CD4-positive, alpha-beta memory T cell (primary cell): ENCODE results near the gene PITPNM2. TPM values are rescaled to one million over a fixed set of nuclear protein-coding genes. Genes with fewer than 3 reads are reported as not detected.

Experiments
- CTCF ChIA-PET: fragments of 350-600 bp; sonication (Branson Sonifier 250); formaldehyde crosslinking; loops from one replicate; lab custom pipeline; 2021; ENCODE audit warnings: inconsistent platforms; ENCODE audit not compliant: partially characterized antibody; lab: Charles Lee
- POLR2A ChIA-PET: fragments of 350-600 bp; sonication (Branson Sonifier 250); formaldehyde crosslinking; loops from one replicate; lab custom pipeline; 2021; ENCODE audit not compliant: partially characterized antibody; lab: Charles Lee
- DNase-seq, 5 donors: peaks; one replicate each; pipeline versions ENCODE4 v3.0.0 to v3.0.0-alpha.2; 2020 to 2022; ENCODE audit warnings: mixed read lengths in 1 of 5
- H3K27ac ChIP-seq: one replicate; pipeline ENCODE4 v1.7.0; 2013; ENCODE audit warnings: low read depth, low read length
- H3K27me3 ChIP-seq: 2 replicates; pipeline ENCODE4 v1.7.0; 2013; ENCODE audit warnings: mild to moderate bottlenecking, low read length, moderate library complexity; ENCODE audit not compliant: insufficient read depth
- H3K36me3 ChIP-seq: 2 replicates; pipeline ENCODE4 v1.7.0; 2013; ENCODE audit warnings: mild to moderate bottlenecking, low read length, moderate library complexity; ENCODE audit not compliant: insufficient read depth
- H3K4me1 ChIP-seq: 2 replicates; pipeline ENCODE4 v1.7.0; 2013; ENCODE audit warnings: mild to moderate bottlenecking, low read length, moderate library complexity; ENCODE audit not compliant: insufficient read depth
- H3K4me3 ChIP-seq, 2 donors: one replicate each; pipeline ENCODE4 v1.7.0; 2013; ENCODE audit warnings: low read length in 2 of 2, mild to moderate bottlenecking in 1 of 2
- H3K9me3 ChIP-seq, 2 donors: one replicate each; pipeline ENCODE4 v1.7.0; 2013; ENCODE audit warnings: low read length in 2 of 2, control low read depth in 1 of 2; ENCODE audit not compliant: control insufficient read depth in 1 of 2
- H3K27ac Mint-ChIP-seq, 7 donors: one replicate each; pipeline ENCODE4 v1.8.0; 2020 to 2021; ENCODE audit warnings: mixed read lengths in 7 of 7, mild to moderate bottlenecking in 6 of 7, inconsistent platforms in 3 of 7, moderate library complexity in 3 of 7
- H3K27me3 Mint-ChIP-seq, 2 donors: one replicate each; pipeline ENCODE4 v1.8.0; 2020 to 2021; ENCODE audit warnings: mixed read lengths in 2 of 2
- H3K36me3 Mint-ChIP-seq, 2 donors: one replicate each; pipeline ENCODE4 v1.8.0; 2020 to 2021; ENCODE audit warnings: mixed read lengths in 2 of 2, inconsistent platforms in 1 of 2, mild to moderate bottlenecking in 1 of 2
- H3K4me1 Mint-ChIP-seq, 4 donors: one replicate each; pipeline ENCODE4 v1.8.0; 2020 to 2021; ENCODE audit warnings: mixed read lengths in 4 of 4, mild to moderate bottlenecking in 1 of 4
- H3K4me3 Mint-ChIP-seq, 8 donors: one replicate each; pipeline ENCODE4 v1.8.0; 2020 to 2021; ENCODE audit warnings: mixed read lengths in 8 of 8, mild to moderate bottlenecking in 7 of 8, moderate library complexity in 6 of 8, inconsistent platforms in 3 of 8
- H3K9me3 Mint-ChIP-seq, 8 donors: one replicate each; pipeline ENCODE4 v1.8.0; 2020 to 2021; ENCODE audit warnings: mixed read lengths in 8 of 8, mild to moderate bottlenecking in 5 of 8, inconsistent platforms in 3 of 8, moderate library complexity in 1 of 8
- intact Hi-C: fragments of 100-400 bp; cut with micrococcal nuclease; formaldehyde crosslinking; loops from one replicate; pipeline ENCODE4 v1.15.1; 2023
- polyA plus RNA-seq, 2 donors: library from polyadenylated mRNA; unstranded; fragments of 300-500 nt; fragmentation: Illumina TruSeq; gene quantifications; one replicate each; pipeline ENCODE4 v1.2.3, GENCODE V29; 2021
- total RNA-seq, 2 experiments: library from RNA; stranded (reverse); gene quantifications; one replicate each; pipeline ENCODE4 v1.2.3, GENCODE V29; 2021

Gene PITPNM2
- total and polyA plus RNA-seq, 4 experiments from 2014 or later = 0.77 to 16.8 (median 9.5) TPM

DNA sequence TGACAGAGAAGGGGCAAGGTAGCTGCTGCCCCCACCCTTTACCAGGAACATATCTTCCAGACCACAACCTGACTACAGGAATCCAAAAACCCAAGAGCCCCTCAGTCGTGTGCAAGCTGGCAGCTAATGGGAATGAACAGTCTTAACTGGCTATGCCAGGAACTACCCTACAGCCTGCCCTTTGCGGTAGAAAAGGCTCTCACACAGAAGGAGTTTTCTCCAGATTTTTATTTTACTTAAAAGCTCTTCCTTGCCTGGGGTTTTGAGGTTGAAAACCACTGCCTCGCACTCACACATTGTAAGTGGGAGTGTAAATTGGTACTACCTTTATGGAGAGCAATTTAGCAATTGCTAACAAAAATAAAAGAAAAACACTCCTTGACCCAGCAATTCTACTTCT is 28.3 kb downstream of the PITPNM2 start:
- no peak overlapping the region for H3K27ac ChIP-seq
- DNase-seq = no peak
- peaks cover 46% of the 10 kb centered on the region for H3K4me1 ChIP-seq

DNA sequence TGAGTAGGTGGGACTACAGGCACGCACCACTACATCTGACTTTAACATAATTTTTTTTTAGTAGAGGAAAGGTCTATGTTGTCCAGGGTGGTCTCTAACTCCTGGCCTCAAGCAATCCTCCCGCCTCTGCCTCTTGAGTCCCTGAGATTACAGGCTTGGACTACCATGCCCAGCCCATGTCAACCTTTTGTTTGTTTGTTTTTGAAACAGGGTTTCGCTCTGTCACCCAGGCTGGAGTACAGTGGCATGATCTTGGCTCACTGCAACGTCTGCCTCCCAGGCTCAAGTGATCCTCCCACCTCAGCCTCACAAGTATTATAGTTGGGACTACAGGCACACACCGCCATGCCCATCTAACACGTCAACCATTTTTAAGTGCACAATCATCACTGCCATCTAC is 29.2 kb downstream of the PITPNM2 start:
- Mint-ChIP-seq H3K36me3 (no peaks in the 10 kb centered on the region), H3K4me1 (peaks cover 23 to 46% (median 36%) of the 10 kb centered on the region in 4 donors), H3K9me3 (no peaks in the 10 kb centered on the region), H3K4me3 (peak overlapping the region in 4 of 8 donors; percentile 0 to 77 (median 22)), H3K27me3 (no peaks in the 10 kb centered on the region), H3K27ac (peak overlapping the region; percentile 18 to 91 (median 78))
- Histone ChIP-seq H3K27ac (no peak overlapping the region), H3K9me3 (no peaks in the 10 kb centered on the region), H3K36me3 (no peaks in the 10 kb centered on the region), H3K4me1 (peaks cover 46% of the 10 kb centered on the region), H3K27me3 (no peaks in the 10 kb centered on the region), H3K4me3 (no peak overlapping the region)
- ChIA-PET POLR2A (interaction anchor here (1.1 to 3.3 kb wide), 7 partner anchors 10 to 111 kb away, joined by 4 to 24 read pairs (median 13); partner anchors contain the start of genes MPHOSPH9, MTRFR and PITPNM2), CTCF (interaction anchor here (1.2 to 1.9 kb wide), 7 partner anchors 10 to 116 kb away, joined by 3 to 13 read pairs (median 5); no protein-coding TSS in a partner anchor)
- DNase-seq = no peak
- intact Hi-C loops = no loop called here

More for the DNA sequence above, 28.3 kb downstream of the PITPNM2 start:
- intact Hi-C loops = no loop called here
- H3K9me3 ChIP-seq = no peaks in the 10 kb centered on the region
- Mint-ChIP-seq H3K27me3 (no peaks in the 10 kb centered on the region), H3K36me3 (no peaks in the 10 kb centered on the region), H3K4me1 (peaks cover 23 to 49% (median 37%) of the 10 kb centered on the region in 4 donors), H3K27ac (peak overlapping the region; percentile 47 to 91 (median 84)), H3K9me3 (no peaks in the 10 kb centered on the region), H3K4me3 (peak overlapping the region in 7 of 8 donors; percentile 17 to 57 (median 36))
- H3K27me3 ChIP-seq = no peaks in the 10 kb centered on the region
- H3K36me3 ChIP-seq = no peaks in the 10 kb centered on the region
- no peak overlapping the region for H3K4me3 ChIP-seq
- POLR2A ChIA-PET = interaction anchor here (0.7 to 1.4 kb wide), 4 partner anchors 9 to 47 kb away, joined by 3 to 6 read pairs (median 4); partner anchors contain the start of gene PITPNM2
- CTCF ChIA-PET = interaction anchor here (1.1 to 1.6 kb wide), 4 partner anchors 9 to 48 kb away, joined by 3 to 5 read pairs (median 4); partner anchors contain the start of gene PITPNM2

- Mint-ChIP-seq H3K36me3 (no peaks in the 10 kb centered on the region), H3K27ac (peak overlapping the region; percentile 82 to 89 (median 86)), H3K4me3 (peak overlapping the region in 7 of 8 donors; percentile 33 to 66 (median 58)), H3K27me3 (no peaks in the 10 kb centered on the region), H3K9me3 (no peaks in the 10 kb centered on the region), H3K4me1 (peaks cover 23 to 49% (median 38%) of the 10 kb centered on the region in 4 donors)
- intact Hi-C loops = loop anchor here (1.0 kb wide), 1 partner anchor 11 kb away; no protein-coding TSS in a partner anchor
- peak overlapping the region; percentile 27 for H3K27ac ChIP-seq
- H3K4me1 ChIP-seq = peaks cover 53% of the 10 kb centered on the region
- no peak overlapping the region for H3K4me3 ChIP-seq
- H3K9me3 ChIP-seq = no peaks in the 10 kb centered on the region
- H3K36me3 ChIP-seq = no peaks in the 10 kb centered on the region
- ChIA-PET CTCF (interaction anchor here (1.0 to 1.9 kb wide), 7 partner anchors 11 to 117 kb away, joined by 3 to 13 read pairs (median 5); no protein-coding TSS in a partner anchor), POLR2A (interaction anchor here (0.8 to 3.3 kb wide), 13 partner anchors 10 to 284 kb away, joined by 3 to 24 read pairs (median 6); partner anchors contain the start of genes MPHOSPH9, MTRFR, OGFOD2 and PITPNM2)
- no peaks in the 10 kb centered on the region for H3K27me3 ChIP-seq
- DNase-seq = peak in 2 of 5 donors; percentile 21 to 26
These were observed 30.3 kb downstream of the PITPNM2 start for GRCh38 chr12:123120452-123121166.

DNA sequence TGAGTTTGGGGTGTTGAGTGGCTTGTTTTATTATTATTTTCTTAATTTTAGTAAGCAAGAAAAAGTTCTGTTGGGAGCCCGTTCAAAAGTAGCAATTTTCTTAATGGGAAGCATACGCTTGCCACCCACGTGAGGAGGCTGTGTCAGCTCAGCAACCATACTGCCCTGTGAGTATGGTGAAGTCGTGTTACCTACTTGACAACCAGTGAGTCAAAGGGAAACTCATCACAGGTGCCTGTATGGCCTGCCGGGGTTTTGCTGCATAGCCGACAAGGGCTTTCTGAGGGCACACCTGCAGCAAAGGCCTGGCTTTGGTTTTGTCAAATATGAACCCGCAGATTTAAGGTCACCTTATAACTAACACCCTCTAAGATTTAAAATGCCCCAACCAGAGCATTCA is 31.1 kb downstream of the PITPNM2 start:
- DNase-seq = peak in 3 of 5 donors; percentile 15 to 36 (median 28)
- H3K36me3 ChIP-seq = no peaks in the 10 kb centered on the region
- peak overlapping the region; percentile 27 for H3K27ac ChIP-seq
- H3K36me3 Mint-ChIP-seq = no peaks in the 10 kb centered on the region
- intact Hi-C loops = loop anchor here (1.0 kb wide), 1 partner anchor 11 kb away; no protein-coding TSS in a partner anchor
- ChIA-PET CTCF (interaction anchor here (1.0 to 1.9 kb wide), 4 partner anchors 12 to 78 kb away, joined by 3 to 13 read pairs (median 8); no protein-coding TSS in a partner anchor), POLR2A (interaction anchor here (0.8 to 3.3 kb wide), 8 partner anchors 9 to 284 kb away, joined by 3 to 24 read pairs (median 10); partner anchors contain the start of genes MPHOSPH9 and MTRFR)
- peaks cover 61% of the 10 kb centered on the region for H3K4me1 ChIP-seq
- no peaks in the 10 kb centered on the region for H3K27me3 Mint-ChIP-seq
- peak overlapping the region; percentile 79 to 89 (median 85) for H3K27ac Mint-ChIP-seq
- H3K27me3 ChIP-seq = no peaks in the 10 kb centered on the region
- H3K9me3 Mint-ChIP-seq = no peaks in the 10 kb centered on the region
- H3K9me3 ChIP-seq = no peaks in the 10 kb centered on the region
- H3K4me1 Mint-ChIP-seq = peaks cover 26 to 57% (median 44%) of the 10 kb centered on the region in 4 donors
- H3K4me3 Mint-ChIP-seq = peak overlapping the region in 2 of 8 donors; percentile 32 to 43
- H3K4me3 ChIP-seq = no peak overlapping the region

DNA sequence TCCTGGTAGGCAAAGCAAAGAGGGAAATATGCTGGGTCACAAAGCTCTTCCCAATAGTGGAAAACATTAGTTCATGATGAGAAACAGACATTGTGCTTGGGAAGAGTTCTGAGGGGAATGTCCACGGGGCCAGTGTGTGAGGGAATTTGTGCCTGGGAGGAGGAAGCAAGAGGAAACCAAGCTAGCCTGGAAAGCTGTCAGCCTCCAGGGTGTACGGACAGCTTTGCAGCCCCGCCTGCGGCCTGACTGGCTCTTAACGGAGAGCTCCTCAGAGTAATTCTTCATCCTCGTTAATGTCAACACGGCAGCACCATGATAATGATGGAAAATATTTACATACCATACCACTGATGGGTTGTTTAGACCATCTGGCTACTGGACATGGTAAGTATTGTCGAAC is 32.4 kb downstream of the PITPNM2 start:
- Mint-ChIP-seq H3K27me3 (no peaks in the 10 kb centered on the region), H3K9me3 (no peaks in the 10 kb centered on the region), H3K4me1 (peaks cover 30 to 63% (median 44%) of the 10 kb centered on the region in 4 donors), H3K36me3 (no peaks in the 10 kb centered on the region), H3K4me3 (no peak overlapping the region), H3K27ac (peak overlapping the region in 3 of 7 donors; percentile 49 to 86 (median 55))
- H3K4me1 ChIP-seq = peaks cover 68% of the 10 kb centered on the region
- ChIA-PET CTCF (interaction anchor here (0.7 to 1.7 kb wide), 4 partner anchors 11 to 62 kb away, joined by 4 to 5 read pairs (median 4); no protein-coding TSS in a partner anchor), POLR2A (interaction anchor here (0.7 to 3.3 kb wide), 3 partner anchors 11 to 43 kb away, joined by 4 to 15 read pairs (median 4); no protein-coding TSS in a partner anchor)
- no peak overlapping the region for H3K27ac ChIP-seq
- no peaks in the 10 kb centered on the region for H3K36me3 ChIP-seq
- no peaks in the 10 kb centered on the region for H3K9me3 ChIP-seq
- H3K27me3 ChIP-seq = no peaks in the 10 kb centered on the region
- intact Hi-C loops = no loop called here
- H3K4me3 ChIP-seq = no peak overlapping the region
- DNase-seq = no peak

- Mint-ChIP-seq H3K27me3 (no peaks in the 10 kb centered on the region), H3K9me3 (no peaks in the 10 kb centered on the region), H3K4me3 (peak overlapping the region in 4 of 8 donors; percentile 7 to 47 (median 26)), H3K36me3 (no peaks in the 10 kb centered on the region), H3K4me1 (peaks cover 15 to 37% (median 24%) of the 10 kb centered on the region in 4 donors), H3K27ac (peak overlapping the region in 6 of 7 donors; percentile 31 to 68 (median 62))
- peaks cover 41% of the 10 kb centered on the region for H3K4me1 ChIP-seq
- DNase-seq = peak in 2 of 5 donors; percentile 11 to 19
- no peaks in the 10 kb centered on the region for H3K9me3 ChIP-seq
- no peak overlapping the region for H3K4me3 ChIP-seq
- H3K27me3 ChIP-seq = no peaks in the 10 kb centered on the region
- no peak overlapping the region for H3K27ac ChIP-seq
- H3K36me3 ChIP-seq = no peaks in the 10 kb centered on the region
- ChIA-PET POLR2A (interaction anchor here (0.6 to 1.9 kb wide), 4 partner anchors 9 to 117 kb away, joined by 3 to 8 read pairs (median 4); partner anchors contain the start of gene MPHOSPH9), CTCF (interaction anchor here (1.4 kb wide), 1 partner anchor 108 kb away, joined by 3 read pairs; no protein-coding TSS in a partner anchor)
- intact Hi-C loops = no loop called here
These were observed 35.3 kb downstream of the PITPNM2 start for GRCh38 chr12:123115409-123116121.
